Ammon's horn (tissue), 1 donor: ENCODE results near the gene EIF4G3.
"Not testable (repeated sequence)": the region's sequence is repeated elsewhere in the genome, so short reads cannot be mapped to it uniquely, and the experiment has no call there.

Source experiments
- DNase-seq: peaks from one replicate; pipeline ENCODE4 v3.0.0-alpha.2; 2016; ENCODE audit warnings: low spot score

Gene EIF4G3

GRCh38 chr1:21176586-21177555, at the start of gene EIF4G3:
EIF4G3 (minus strand) TSS chr1:21176897; CDS start chr1:21002742, 174,155 bp downstream.
- DNase-seq: peak; percentile 97

GRCh38 chr1:21225065-21225464, 48.4 kb upstream of the EIF4G3 start:
- no peak for DNase-seq

- peak; percentile 59 for DNase-seq
These were observed 44.1 kb upstream of the EIF4G3 start for GRCh38 chr1:21220815-21221214.

GRCh38 chr1:21219674-21220073, 43.0 kb upstream of the EIF4G3 start:
- DNase-seq: no peak

GRCh38 chr1:21217812-21218596, 41.3 kb upstream of the EIF4G3 start:
- peak; percentile 31 for DNase-seq

- peak; percentile 41 for DNase-seq
These were observed 40.4 kb upstream of the EIF4G3 start for GRCh38 chr1:21216835-21217811.

GRCh38 chr1:21212126-21212525, 35.4 kb upstream of the EIF4G3 start:
- no peak for DNase-seq

GRCh38 chr1:21208137-21208700, 31.5 kb upstream of the EIF4G3 start:
- not testable (repeated sequence) for DNase-seq

GRCh38 chr1:21206117-21206516, 29.4 kb upstream of the EIF4G3 start:
- no peak for DNase-seq

GRCh38 chr1:21205416-21205815, 28.7 kb upstream of the EIF4G3 start:
- DNase-seq: no peak

- DNase-seq: no peak
These were observed 25.0 kb upstream of the EIF4G3 start for GRCh38 chr1:21201650-21202049.

- not testable (repeated sequence) for DNase-seq
These were observed 24.5 kb upstream of the EIF4G3 start for GRCh38 chr1:21201238-21201637.

- no peak for DNase-seq
These were observed 24.1 kb upstream of the EIF4G3 start for GRCh38 chr1:21200767-21201166.

GRCh38 chr1:21198929-21199328, 22.2 kb upstream of the EIF4G3 start:
- no peak for DNase-seq

- DNase-seq: no peak
These were observed 16.2 kb upstream of the EIF4G3 start for GRCh38 chr1:21192871-21193270.

- no peak for DNase-seq
These were observed 15.6 kb upstream of the EIF4G3 start for GRCh38 chr1:21192284-21192683.

GRCh38 chr1:21190771-21191170, 14.1 kb upstream of the EIF4G3 start:
- DNase-seq: not testable (repeated sequence)

- no peak for DNase-seq
These were observed 13.3 kb upstream of the EIF4G3 start for GRCh38 chr1:21189906-21190500.

- no peak for DNase-seq
These were observed 12.7 kb upstream of the EIF4G3 start for GRCh38 chr1:21189421-21189820.

GRCh38 chr1:21188235-21188634, 11.5 kb upstream of the EIF4G3 start:
- DNase-seq: no peak

GRCh38 chr1:21185221-21185731, 8.6 kb upstream of the EIF4G3 start:
- no peak for DNase-seq
